ENCODE data around the gene SPAG4.

The SPAG4 gene

DNA sequence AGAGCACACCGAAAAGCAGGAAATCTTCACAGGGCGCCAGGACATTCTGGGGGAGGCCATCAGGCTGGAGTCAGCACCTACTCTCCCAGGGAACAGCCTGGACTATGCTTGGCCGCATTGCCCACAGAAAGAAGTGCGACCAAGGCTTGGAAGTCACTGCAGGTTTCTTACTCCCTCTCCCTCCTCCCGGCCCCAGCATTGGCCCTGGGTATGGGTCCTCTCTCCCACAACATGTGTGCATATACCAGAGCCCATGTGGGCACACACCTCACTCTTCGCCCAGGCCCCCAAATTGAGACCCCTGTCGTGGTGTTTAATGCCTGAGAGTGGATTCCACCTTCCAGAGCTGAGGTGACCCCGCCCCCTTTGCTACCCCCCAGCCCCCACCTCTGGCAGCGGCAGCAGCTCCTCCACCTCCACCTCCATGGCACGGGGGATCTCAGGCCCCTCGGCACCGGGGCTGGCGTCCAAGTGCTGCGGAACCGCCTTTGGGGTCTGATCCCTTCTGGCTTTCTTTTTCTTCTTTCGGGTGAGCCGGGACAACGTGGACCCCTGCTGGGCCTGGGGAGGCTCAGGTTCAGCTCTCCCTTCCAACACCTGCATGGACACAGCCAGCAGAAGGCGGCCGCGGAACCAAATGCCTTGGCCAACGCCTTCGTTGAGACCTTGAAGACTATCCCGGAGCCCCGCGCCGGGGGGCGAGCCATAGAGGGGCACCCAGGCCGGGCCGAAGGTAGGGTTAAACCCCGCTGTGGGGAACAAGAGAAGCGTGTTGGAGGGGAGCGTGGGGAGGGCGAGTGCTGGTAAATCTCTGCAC lies 15.2 kb upstream of the SPAG4 start:
- DNase-seq (ENCODE audit: low spot score), result no peak

- peak; percentile 87 for DNase-seq (ENCODE audit: low spot score)
These were observed 14.3 kb upstream of the SPAG4 start for GRCh38 chr20:35600993-35601973.

- DNase-seq (ENCODE audit: low spot score), result no peak
These were observed 13.6 kb upstream of the SPAG4 start for GRCh38 chr20:35601990-35602389.

DNA sequence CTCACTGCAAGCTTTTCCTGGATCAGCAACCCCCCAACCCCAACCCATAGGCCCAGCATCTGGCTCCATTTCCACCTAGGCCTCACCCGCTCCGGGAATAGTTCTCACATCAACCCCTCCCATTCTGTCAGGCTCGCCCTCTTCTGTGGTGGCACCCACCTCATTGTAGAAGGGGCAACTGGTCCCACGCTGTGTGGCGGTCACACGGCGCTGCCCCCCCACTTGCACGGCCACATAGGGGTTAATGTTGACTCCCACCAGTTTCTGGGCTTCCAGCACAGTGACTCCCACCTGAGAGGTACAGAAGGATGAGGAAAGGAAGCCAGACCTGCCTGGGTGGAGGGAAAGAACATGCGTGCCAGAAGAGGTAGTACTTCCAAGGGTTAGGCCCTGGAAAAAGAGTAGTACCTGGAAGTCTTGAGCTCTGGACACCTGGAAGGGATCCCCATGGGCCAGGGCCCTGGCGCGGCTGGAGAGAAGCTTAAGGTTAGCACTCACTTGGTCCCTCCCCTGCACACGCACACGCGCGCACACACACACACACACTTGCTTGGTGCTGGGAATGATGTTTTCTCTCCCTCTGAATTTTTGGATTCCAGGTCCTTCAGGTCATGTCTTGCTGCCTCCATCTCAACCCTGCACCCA lies 12.7 kb upstream of the SPAG4 start:
- no peak for DNase-seq (ENCODE audit: low spot score)

GRCh38 chr20:35603695-35604448 lies 11.8 kb upstream of the SPAG4 start:
- DNase-seq (ENCODE audit: low spot score), result no peak

DNA sequence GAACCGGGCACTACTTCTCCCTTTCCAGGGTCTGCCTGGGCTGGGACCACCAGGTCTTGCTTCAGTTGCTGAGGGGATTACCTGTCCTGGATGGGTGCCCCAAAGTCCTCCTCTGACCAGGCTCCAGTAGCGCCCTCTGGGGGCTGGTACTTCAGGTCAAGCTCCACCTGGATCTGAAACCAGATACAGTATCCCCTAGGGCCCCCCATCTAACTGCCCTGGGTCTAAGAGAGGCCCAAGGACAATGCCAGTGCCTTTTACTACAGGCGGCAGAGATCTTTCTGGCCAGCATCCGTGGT lies 11.2 kb upstream of the SPAG4 start:
- DNase-seq (ENCODE audit: low spot score), result no peak

DNA sequence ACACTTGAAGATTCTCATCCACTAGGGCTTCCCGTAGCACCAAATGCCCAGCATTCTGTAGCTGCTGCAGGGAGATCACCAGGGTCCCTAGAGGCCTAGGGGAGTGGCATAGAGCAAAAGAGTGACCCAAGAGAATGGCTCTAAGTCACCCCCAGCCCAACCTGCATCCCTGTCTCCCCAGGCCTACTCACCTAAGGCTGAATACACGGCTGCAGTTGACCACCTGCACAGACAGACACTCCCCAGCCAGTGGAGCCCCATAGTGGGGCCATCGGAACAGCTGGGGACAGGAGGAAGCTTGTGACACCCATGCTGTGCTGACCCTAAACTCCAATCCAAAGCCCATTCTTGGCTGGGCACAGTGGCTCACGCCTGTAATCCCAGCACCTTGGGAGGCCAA lies 9.5 kb upstream of the SPAG4 start:
- DNase-seq (ENCODE audit: low spot score), result no peak

GRCh38 chr20:35607003-35607735 lies 8.5 kb upstream of the SPAG4 start:
- DNase-seq (ENCODE audit: low spot score), result no peak

GRCh38 chr20:35610833-35611427 lies 4.7 kb upstream of the SPAG4 start:
- no peak for DNase-seq (ENCODE audit: low spot score)

DNA sequence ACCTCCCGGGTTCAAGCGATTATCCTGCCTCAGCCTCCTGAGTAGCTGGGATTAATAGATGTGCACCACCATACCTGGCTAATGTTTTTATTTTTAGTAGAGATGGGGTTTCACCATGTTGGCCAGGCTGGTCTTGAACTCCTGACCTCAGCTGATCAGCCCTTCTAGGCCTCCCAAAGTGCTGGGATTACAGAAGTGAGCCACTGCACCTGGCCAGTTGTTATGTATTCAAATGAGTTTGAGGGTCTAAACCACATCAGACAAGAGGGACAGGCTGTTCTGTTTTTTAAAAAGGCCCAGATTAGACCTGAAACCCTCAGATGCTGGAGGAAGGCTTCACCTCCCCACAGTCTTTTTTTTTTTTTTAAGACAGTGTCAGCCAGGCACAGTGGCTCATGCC lies 4.1 kb upstream of the SPAG4 start:
- no peak for DNase-seq (ENCODE audit: low spot score)

DNA sequence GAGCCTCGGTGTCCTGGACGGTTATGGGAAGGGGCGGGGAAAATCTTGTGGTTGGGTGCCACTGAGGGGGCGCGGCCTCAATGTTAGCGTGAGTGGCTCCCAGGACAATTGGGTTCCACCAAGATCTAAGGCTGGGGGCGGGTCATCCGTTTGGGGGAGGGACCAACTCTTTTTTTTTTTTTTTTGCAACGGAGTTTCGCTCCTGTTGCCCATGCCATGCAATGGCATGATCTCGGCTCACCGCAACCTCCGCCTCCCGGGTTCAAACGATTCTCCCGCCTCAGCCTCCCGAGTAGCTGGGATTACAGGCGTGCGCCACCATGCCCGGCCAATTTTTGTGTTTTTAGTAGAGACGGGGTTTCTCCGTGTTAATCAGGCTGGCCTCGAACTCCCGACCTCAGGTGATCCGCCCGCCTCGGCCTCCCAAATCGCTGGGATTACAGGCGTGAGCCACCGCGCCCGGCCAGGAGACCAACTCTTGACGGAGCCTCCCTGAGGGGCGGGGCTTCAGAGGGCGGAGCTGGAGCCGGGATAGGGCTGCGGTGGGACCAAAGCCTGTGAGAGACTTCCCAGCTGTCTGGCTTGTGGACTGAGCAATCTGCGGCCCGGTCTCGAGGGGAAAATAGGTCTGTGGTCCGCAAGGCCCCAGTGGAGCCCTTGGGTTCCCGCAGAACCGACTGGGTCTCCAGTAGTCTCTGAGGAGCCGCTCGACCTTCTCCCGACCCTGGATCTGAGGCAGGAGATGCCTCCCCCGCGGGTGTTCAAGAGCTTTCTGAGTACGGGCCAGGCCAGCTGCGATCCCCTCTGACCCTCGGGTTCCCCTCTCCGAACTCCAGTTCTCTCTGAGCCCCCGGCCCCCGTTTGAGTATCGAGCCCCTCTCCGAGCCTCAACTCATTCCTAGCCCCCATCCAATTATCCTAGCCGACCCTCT lies 1.1 kb downstream of the SPAG4 start:
- DNase-seq (ENCODE audit: low spot score), result peak; percentile 91

GRCh38 chr20:35617397-35618262 lies 2.0 kb downstream of the SPAG4 start:
- DNase-seq (ENCODE audit: low spot score), result peak; percentile 93

- DNase-seq (ENCODE audit: low spot score), result no peak
These were observed 2.9 kb downstream of the SPAG4 start for GRCh38 chr20:35618263-35619131.

DNA sequence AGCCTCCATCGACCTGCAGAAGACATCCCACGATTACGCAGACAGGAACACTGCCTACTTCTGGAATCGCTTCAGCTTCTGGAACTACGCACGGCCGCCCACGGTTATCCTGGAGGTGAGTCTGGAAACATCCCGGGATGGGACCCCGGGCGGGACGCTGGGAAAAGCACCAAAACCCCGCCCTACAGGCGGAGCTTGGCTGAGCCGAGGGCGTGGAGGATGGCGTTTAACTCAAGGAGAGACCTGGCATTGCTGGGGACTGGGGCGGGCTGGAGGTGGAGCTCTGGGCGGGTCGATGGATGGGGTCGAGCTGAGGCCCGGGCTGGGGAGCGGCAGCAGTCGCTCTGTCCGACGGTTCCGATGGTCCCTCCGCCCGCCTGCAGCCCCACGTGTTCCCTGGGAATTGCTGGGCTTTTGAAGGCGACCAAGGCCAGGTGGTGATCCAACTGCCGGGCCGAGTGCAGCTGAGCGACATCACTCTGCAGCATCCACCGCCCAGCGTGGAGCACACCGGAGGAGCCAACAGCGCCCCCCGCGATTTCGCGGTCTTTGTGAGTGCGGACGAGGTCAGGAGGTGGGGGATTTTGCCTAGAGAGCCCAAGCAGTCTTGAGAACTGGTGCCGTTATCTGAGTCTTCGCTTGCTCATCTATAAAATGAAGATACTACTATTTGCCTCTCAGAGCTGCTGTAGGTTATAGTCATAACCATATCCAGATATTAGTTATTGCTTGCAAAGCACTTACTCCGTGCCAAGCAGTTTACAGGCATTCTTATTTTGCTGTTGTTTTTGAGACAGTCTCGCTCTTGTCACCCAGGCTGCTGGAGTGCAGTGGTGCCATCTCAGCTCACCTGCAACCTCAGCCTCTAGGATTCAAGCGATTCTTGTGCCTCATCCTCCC lies 3.8 kb downstream of the SPAG4 start:
- DNase-seq (ENCODE audit: low spot score), result peak; percentile 97

GRCh38 chr20:35620818-35621559 lies 5.4 kb downstream of the SPAG4 start:
- no peak for DNase-seq (ENCODE audit: low spot score)

GRCh38 chr20:35621560-35621946 lies 5.9 kb downstream of the SPAG4 start:
- no peak for DNase-seq (ENCODE audit: low spot score)

Data from HuH-7.5 (cell line).